Liver (tissue), 9 donors: ENCODE data around the gene ACYP2. TPM values are rescaled to one million over a fixed set of nuclear protein-coding genes. Genes with fewer than 3 reads are reported as not detected.

ENCODE experiments used
- DNase-seq: peaks from one replicate; pipeline ENCODE4 v3.0.0-alpha.2; 2017; ENCODE audit warnings: low spot score
- H3K27ac ChIP-seq, 2 donors: one replicate each; pipeline ENCODE4 v1.7.0; 2013; ENCODE audit warnings: inconsistent platforms in 2 of 2, low read length in 2 of 2, control low read depth in 1 of 2, low read depth in 1 of 2, mild to moderate bottlenecking in 1 of 2
- H3K27me3 ChIP-seq, 4 donors: one replicate each; pipeline versions ENCODE4 v1.6.1 to v1.7.0; 2013; ENCODE audit warnings: low read length in 3 of 4, inconsistent platforms in 1 of 4, mild to moderate bottlenecking in 1 of 4, moderate library complexity in 1 of 4; ENCODE audit not compliant: control insufficient read depth in 4 of 4, insufficient read depth in 4 of 4
- H3K36me3 ChIP-seq, 4 donors: one replicate each; pipeline versions ENCODE4 v1.6.1 to v1.7.0; 2013; ENCODE audit warnings: low read length in 3 of 4, mild to moderate bottlenecking in 3 of 4, low read depth in 1 of 4, moderate library complexity in 1 of 4; ENCODE audit not compliant: control insufficient read depth in 4 of 4, insufficient read depth in 3 of 4
- H3K4me1 ChIP-seq, 4 donors: one replicate each; pipeline versions ENCODE4 v1.6.1 to v1.7.0; 2013; ENCODE audit warnings: low read length in 3 of 4, mild to moderate bottlenecking in 3 of 4, moderate library complexity in 1 of 4; ENCODE audit not compliant: control insufficient read depth in 4 of 4, insufficient read depth in 4 of 4
- H3K4me3 ChIP-seq, 3 donors: one replicate each; pipeline versions ENCODE4 v1.6.1 to v1.7.0; 2013; ENCODE audit warnings: low read length in 3 of 3, control low read depth in 1 of 3, low read depth in 1 of 3, mild to moderate bottlenecking in 1 of 3
- H3K9ac ChIP-seq, 2 donors: one replicate each; pipeline ENCODE4 v1.7.0; 2013; ENCODE audit warnings: low read length in 2 of 2, mild to moderate bottlenecking in 2 of 2, moderate library complexity in 2 of 2, control low read depth in 1 of 2, low read depth in 1 of 2
- H3K9me3 ChIP-seq, 4 donors: one replicate each; pipeline versions ENCODE4 v1.6.1 to v1.7.0; 2013; ENCODE audit warnings: low read length in 3 of 4; ENCODE audit not compliant: control insufficient read depth in 4 of 4
- EGR1 ChIP-seq, 2 donors: IDR thresholded peaks; 2 replicates each; pipeline ENCODE4 v1.6.1; 2016 to 2018; ENCODE audit warnings: antibody characterized with exemption in 2 of 2, low read depth in 2 of 2
- FOXA1 ChIP-seq: IDR thresholded peaks from 2 replicates; pipeline ENCODE4 v1.6.1; 2016; ENCODE audit warnings: antibody characterized with exemption
- FOXA2 ChIP-seq: IDR thresholded peaks from 2 replicates; pipeline ENCODE4 v1.6.1; 2016; ENCODE audit warnings: antibody characterized with exemption
- GABPA ChIP-seq, 2 donors: IDR thresholded peaks in 1 of 2; conservative IDR thresholded peaks in 1 of 2; 2 replicates each; pipeline ENCODE4 v1.6.1; 2016; ENCODE audit warnings: antibody characterized with exemption in 2 of 2, mild to moderate bottlenecking in 1 of 2, moderate library complexity in 1 of 2
- HNF4G ChIP-seq: IDR thresholded peaks from 2 replicates; pipeline ENCODE4 v1.6.1; 2016; ENCODE audit warnings: antibody characterized with exemption
- JUND ChIP-seq, 2 donors: IDR thresholded peaks; 2 replicates each; pipeline ENCODE4 v1.6.1; 2016; ENCODE audit warnings: antibody characterized with exemption in 2 of 2
- RAD21 ChIP-seq, 2 donors: IDR thresholded peaks; 2 replicates each; pipeline ENCODE4 v1.6.1; 2016; ENCODE audit warnings: antibody characterized with exemption in 2 of 2, mild to moderate bottlenecking in 2 of 2
- REST ChIP-seq: IDR thresholded peaks from 2 replicates; pipeline ENCODE4 v1.6.1; 2016; ENCODE audit warnings: antibody characterized with exemption, mild to moderate bottlenecking
- TAF1 ChIP-seq: conservative IDR thresholded peaks from 2 replicates; pipeline ENCODE4 v1.6.1; 2016; ENCODE audit warnings: antibody characterized with exemption, mild to moderate bottlenecking
- whole genome bisulfite sequencing: extraction: QIAGEN DNeasy Blood & Tissue Kit; methylation state at CpG from one replicate; pipeline ENCODE4 v1.1.7; 2013; 5-methylcytosine and 5-hydroxymethylcytosine counted together
- polyA plus RNA-seq, 2 donors: library from polyadenylated mRNA; stranded (reverse) in 1 of 2; unstranded in 1 of 2; fragments of 200-250 nt in 1 of 2; fragments of >200 nt in 1 of 2; fragmentation: Nextera tagmentation in 1 of 2; extraction: Ambion mirVana in 1 of 2; gene quantifications; one replicate each; pipeline versions ENCODE4 v1.2.1 to v1.2.3, GENCODE V29; 2013 to 2015
- total RNA-seq, 2 donors: library from RNA; depleted of rRNA; stranded (reverse); fragments of >200 nt; gene quantifications; one replicate each; pipeline ENCODE4 v1.2.3, GENCODE V29; 2014
- TF ChIP-seq, protein P1 (sequence below): IDR thresholded peaks from 2 replicates; pipeline ENCODE4 v1.6.1; 2016; ENCODE audit warnings: antibody characterized with exemption
- TF ChIP-seq, protein P2 (sequence below): IDR thresholded peaks from 2 replicates; pipeline ENCODE4 v1.6.1; 2016; ENCODE audit warnings: antibody characterized with exemption
- donor health status: healthy.
- donor health status: healthy.
- donor health status: healthy.
- donor health status: healthy.
- donor health status: healthy.

Gene ACYP2
- total and polyA plus RNA-seq, 4 donors, result 13.1 to 44.3 (median 15.4) TPM

GRCh38 chr2:54207666-54208195 is 92.3 kb downstream of the ACYP2 start (continued):
- TF ChIP-seq REST (peak; percentile 20), EGR1 (IDR thresholded peaks at IDR 0.05; ENCODE audit: low read depth in 2 of 2) (no peak), FOXA2 (no peak), JUND (IDR thresholded peaks at IDR 0.05) (peak in 1 of 2 donors; percentile 53)

DNA sequence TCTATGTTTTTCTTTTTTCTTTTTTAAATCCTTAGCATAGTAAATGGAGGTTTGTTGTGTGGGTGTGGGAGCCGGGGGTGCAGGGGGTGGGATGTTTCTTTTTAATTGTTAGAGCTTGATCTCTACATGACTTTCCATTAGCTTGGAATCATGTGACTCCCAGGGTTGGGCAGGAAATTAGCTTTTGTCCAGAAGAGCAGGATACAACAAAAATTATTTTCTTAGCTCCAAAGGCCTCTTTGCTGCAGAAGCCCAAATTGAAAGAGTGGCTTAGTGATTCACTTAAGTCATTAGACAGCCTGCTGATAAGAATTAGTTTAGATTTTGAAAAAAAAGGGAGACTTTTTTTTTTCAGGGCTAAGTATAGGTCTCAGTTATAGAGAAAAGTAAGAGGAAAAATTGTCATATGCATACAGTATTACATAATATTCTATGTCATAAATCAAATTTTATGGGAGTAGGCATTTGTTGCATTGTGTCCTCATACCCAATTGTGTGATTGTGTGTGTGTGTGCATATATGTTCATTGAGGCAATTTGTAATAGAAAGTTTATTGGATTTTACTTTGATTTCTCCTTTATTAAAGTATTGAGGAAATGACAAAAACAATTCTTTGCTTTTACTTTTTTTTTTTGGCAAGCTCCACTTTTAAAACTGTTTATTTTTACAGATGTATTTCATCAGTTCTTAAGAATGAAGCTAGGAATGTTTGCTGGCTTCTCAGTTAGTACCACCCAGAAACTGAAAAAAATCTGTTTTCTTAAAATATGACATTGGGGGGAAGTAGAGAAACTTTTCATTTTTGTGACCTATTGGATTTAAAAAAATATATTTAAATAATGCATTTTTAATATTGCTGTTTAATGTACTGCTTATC is 93.2 kb downstream of the ACYP2 start:
- Histone ChIP-seq H3K9ac (no peak overlapping the region), H3K4me1 (peaks cover 3 to 11% (median 7%) of the 10 kb centered on the region in 4 donors), H3K4me3 (no peak overlapping the region), H3K27me3 (no peaks in the 10 kb centered on the region), H3K36me3 (no peaks in the 10 kb centered on the region), H3K27ac (peak overlapping the region in 1 of 2 donors; percentile 26), H3K9me3 (no peaks in the 10 kb centered on the region)
- no peak for TF ChIP-seq RAD21 (IDR thresholded peaks at IDR 0.05)
- TF ChIP-seq, protein P1, sequence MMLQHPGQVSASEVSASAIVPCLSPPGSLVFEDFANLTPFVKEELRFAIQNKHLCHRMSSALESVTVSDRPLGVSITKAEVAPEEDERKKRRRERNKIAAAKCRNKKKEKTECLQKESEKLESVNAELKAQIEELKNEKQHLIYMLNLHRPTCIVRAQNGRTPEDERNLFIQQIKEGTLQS, result no peak
- TF ChIP-seq GABPA (IDR thresholded peaks at IDR 0.05 in 1 of 2, conservative IDR thresholded peaks at IDR 0.05 in 1 of 2), result no peak
- no peak for TF ChIP-seq FOXA1
- TF ChIP-seq, protein P2, sequence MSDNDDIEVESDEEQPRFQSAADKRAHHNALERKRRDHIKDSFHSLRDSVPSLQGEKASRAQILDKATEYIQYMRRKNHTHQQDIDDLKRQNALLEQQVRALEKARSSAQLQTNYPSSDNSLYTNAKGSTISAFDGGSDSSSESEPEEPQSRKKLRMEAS, result no peak
- no peak for TF ChIP-seq EGR1 (IDR thresholded peaks at IDR 0.05; ENCODE audit: low read depth in 2 of 2)
- TF ChIP-seq TAF1, result no peak
- no peak for TF ChIP-seq REST
- TF ChIP-seq HNF4G, result no peak
- no peak for DNase-seq
- 70% methylated on average over 1 of the region's 1 CpG for WGBS
